HL-60 (cell line): Measurements from ENCODE around the gene NRP2.

Experiments used
- POLR2AphosphoS5 ChIP-seq: IDR thresholded peaks from 2 replicates; pipeline ENCODE4 v1.6.1; 2012; ENCODE audit warnings: low read depth
- TF ChIP-seq, protein P1 (sequence below): IDR thresholded peaks from one replicate; pipeline ENCODE4 v1.5.1; 2011; ENCODE audit warnings: low read length, control low read depth, inconsistent platforms; ENCODE audit not compliant: insufficient read depth
- TF ChIP-seq, protein P2 (sequence below): IDR thresholded peaks from 2 replicates; pipeline ENCODE4 v1.6.1; 2012; ENCODE audit warnings: low read depth; ENCODE audit not compliant: insufficient replicate concordance

DNA sequence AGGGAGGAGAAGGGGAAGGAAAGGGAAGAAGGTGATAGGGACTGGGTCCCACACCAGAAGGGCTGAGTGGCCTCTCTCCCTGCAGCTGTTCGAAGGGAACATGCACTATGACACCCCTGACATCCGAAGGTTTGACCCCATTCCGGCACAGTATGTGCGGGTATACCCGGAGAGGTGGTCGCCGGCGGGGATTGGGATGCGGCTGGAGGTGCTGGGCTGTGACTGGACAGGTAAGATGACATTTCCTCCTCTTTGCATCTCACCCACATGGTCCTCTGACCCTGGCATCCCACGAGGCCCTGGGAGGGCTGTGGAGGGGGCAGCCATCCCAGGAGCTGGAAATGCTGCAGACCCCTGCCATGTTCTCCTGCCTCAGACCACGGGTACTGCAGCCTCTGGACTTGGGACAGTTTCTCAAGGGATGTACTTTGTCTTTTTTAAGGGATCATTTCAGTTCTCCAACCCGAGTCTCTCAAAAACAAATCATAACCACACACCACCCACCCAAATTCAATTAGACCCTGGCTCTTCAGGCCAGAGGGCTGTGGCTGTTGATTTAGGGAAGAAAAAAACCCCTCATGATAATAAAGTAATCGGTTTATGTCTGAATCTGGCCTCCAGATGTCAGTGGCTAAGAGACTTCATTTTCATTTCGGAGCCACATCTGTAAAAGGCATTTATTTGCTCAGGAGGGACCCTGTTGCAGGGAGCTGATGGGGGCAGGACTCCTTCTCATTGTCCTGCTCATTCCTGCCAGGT, 63.5 kb downstream of the NRP2 start:
- TF ChIP-seq POLR2AphosphoS5 = no peak
- TF ChIP-seq, protein P1, sequence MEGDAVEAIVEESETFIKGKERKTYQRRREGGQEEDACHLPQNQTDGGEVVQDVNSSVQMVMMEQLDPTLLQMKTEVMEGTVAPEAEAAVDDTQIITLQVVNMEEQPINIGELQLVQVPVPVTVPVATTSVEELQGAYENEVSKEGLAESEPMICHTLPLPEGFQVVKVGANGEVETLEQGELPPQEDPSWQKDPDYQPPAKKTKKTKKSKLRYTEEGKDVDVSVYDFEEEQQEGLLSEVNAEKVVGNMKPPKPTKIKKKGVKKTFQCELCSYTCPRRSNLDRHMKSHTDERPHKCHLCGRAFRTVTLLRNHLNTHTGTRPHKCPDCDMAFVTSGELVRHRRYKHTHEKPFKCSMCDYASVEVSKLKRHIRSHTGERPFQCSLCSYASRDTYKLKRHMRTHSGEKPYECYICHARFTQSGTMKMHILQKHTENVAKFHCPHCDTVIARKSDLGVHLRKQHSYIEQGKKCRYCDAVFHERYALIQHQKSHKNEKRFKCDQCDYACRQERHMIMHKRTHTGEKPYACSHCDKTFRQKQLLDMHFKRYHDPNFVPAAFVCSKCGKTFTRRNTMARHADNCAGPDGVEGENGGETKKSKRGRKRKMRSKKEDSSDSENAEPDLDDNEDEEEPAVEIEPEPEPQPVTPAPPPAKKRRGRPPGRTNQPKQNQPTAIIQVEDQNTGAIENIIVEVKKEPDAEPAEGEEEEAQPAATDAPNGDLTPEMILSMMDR = no peak
- TF ChIP-seq, protein P2, sequence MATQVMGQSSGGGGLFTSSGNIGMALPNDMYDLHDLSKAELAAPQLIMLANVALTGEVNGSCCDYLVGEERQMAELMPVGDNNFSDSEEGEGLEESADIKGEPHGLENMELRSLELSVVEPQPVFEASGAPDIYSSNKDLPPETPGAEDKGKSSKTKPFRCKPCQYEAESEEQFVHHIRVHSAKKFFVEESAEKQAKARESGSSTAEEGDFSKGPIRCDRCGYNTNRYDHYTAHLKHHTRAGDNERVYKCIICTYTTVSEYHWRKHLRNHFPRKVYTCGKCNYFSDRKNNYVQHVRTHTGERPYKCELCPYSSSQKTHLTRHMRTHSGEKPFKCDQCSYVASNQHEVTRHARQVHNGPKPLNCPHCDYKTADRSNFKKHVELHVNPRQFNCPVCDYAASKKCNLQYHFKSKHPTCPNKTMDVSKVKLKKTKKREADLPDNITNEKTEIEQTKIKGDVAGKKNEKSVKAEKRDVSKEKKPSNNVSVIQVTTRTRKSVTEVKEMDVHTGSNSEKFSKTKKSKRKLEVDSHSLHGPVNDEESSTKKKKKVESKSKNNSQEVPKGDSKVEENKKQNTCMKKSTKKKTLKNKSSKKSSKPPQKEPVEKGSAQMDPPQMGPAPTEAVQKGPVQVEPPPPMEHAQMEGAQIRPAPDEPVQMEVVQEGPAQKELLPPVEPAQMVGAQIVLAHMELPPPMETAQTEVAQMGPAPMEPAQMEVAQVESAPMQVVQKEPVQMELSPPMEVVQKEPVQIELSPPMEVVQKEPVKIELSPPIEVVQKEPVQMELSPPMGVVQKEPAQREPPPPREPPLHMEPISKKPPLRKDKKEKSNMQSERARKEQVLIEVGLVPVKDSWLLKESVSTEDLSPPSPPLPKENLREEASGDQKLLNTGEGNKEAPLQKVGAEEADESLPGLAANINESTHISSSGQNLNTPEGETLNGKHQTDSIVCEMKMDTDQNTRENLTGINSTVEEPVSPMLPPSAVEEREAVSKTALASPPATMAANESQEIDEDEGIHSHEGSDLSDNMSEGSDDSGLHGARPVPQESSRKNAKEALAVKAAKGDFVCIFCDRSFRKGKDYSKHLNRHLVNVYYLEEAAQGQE = no peak
